Hematopoietic multipotent progenitor cell (in vitro differentiated cells): ENCODE measurements around the gene EFCAB8. TPM values are rescaled to one million over a fixed set of nuclear protein-coding genes. Genes with fewer than 3 reads are reported as not detected.
A peak's percentile ranks its signal among the peaks of the same experiment; 100 is the strongest.
"Not testable (repeated sequence)": the region's sequence is repeated elsewhere in the genome, so short reads cannot be mapped to it uniquely, and the experiment has no call there.

Experiments used
- DNase-seq, 3 donors: peaks; one replicate each; pipeline ENCODE4 v3.0.0-alpha.2; 2011 to 2015; ENCODE audit warnings: low read depth in 2 of 3, low spot score in 2 of 3
- total RNA-seq: library from RNA; depleted of rRNA; stranded (reverse); fragments of >200 nt; gene quantifications from one replicate; pipeline ENCODE4 v1.2.3, GENCODE V29; 2012

The EFCAB8 gene
- total RNA-seq, 1 donor, result under 0.01 TPM

GRCh38 chr20:32970115-32970972, 111.6 kb downstream of the EFCAB8 start:
- no peak for DNase-seq

DNA sequence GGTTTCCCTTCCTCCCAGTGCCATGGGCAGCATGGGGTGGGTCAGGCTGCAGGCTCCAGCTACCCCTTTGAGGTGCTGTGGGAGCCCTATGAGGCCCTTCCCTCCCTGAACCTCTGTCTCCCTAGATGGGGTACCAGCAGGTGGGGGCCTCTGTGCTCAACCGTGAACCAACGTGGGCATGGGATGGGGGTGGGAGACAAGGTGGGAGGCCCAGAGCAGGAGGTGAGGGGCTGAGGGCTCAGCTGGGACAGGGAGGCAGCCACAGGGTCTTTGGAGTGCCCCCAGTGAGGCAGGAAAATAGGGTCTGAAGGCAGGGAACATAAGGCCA, 112.2 kb downstream of the EFCAB8 start:
- no peak for DNase-seq

DNA sequence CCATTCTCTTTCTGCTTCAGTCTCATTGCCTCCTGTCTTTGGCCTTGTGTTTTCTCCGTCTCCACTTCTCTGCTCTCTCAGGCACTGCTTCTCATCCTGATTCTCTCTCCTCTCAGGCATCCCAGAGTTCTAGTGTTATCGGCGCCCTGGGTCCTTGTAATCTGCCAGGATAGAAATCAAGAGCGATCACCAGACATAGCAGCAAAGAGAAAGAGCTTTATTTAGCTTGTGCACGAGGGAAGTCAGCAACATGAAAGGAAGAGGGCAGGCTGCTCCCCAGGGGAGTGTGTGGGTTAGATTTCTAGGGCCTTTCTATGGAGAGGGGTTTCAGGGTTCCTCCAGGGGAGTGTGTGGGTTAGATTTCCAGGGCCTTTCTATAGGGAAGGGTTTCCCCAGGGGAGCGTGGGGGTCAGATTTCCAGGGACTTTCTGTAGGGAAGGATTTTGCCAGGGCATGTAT, 113.0 kb downstream of the EFCAB8 start:
- DNase-seq, result peak; percentile 12 to 44 (median 26)

- peak; percentile 76 to 96 (median 93) for DNase-seq
These were observed 113.7 kb downstream of the EFCAB8 start for GRCh38 chr20:32972181-32973076.

DNA sequence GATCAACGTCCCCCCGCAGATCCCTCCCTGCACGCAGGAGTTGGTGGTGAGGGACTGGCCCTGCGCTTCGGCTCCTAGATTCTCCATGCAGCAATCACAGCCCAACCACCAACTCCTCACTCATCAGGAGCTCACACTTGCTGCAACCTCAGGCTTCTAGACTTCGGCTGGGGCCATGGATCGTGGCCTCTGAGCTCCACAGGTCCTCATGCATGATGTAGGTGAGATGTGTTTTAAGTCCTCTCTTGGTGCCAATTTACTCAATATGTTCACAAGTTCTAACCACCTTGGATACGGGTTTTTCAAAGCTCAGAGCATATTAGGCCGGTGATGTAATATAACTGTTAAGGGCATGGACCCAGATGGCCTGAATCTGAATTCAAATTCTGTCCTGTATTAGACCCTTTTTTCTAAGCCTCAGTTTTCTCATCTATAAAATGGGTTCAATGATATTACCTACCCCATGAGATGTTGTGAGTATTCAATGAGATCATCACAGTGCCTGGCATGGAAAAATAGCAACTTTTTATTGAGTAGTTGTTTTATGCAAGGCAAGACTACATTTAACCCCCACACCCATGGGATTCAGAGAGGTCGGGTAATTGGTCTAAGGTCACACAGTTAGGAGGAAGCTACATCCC, 114.5 kb downstream of the EFCAB8 start:
- no peak for DNase-seq

- not testable (repeated sequence) for DNase-seq
These were observed 115.7 kb downstream of the EFCAB8 start for GRCh38 chr20:32974204-32975064.

DNA sequence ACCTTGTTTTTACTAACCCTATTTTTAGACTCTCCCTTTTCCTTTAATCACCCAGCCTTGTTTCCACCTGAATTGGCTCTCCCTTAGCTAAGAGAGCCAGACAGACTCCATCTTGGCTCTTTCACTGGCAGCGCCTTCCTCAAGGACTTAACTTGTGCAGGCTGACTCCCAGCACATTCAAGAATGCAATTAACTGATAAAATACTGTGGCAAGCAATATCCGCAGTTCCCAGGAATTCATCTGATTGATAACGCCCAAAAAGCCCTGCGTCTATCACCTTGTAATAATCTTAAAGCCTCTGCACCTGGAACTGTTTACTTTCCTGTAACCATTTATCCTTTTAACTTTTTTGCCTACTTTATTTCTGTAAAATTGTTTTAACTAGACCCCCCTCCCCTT, 116.4 kb downstream of the EFCAB8 start:
- not testable (repeated sequence) for DNase-seq

DNA sequence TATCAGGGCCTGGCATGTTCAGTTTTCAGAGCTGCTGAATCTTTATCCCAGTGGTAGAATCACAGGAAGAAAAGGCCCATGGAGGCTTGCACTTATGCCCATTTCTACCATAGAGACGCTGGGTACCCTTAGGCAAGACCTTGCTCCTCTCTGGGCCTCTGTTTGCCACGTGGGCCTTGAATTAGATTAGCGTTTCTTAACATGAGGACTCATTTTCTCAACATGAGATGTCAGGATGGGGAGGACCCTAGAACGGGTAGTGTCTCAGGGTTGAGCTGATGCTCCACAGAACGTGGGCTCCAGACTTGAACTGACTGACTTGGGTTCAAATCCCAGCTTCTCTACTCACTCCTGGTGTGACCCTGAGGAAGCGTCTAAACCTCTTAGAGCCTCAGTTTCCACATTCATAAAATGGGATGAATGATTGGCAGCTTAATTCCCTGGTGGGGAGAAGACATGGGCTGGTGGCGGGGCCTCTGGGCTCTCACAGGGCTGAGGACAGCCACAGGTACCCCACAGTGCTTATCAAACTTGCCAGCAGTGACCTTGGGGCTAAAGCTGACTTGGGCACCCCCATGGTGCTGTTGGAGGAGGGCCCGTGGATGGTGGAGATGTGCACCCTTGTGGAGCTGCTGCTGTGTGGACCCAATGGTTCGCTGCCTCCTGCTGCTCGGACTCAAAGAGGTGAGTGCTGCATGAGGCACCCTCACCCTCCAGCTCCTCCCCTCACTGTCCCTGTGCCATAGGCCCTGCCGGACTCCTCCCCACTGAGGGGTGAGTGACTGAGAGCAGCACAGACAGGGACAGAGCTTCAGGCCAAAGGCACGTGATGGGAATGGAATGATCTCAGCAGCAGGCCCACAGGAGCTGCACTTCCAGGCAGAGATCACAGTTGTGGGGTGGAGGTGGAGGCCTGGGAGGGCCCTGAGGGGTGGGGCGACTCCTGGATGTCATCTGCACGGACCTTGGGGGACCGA, 117.3 kb downstream of the EFCAB8 start:
- DNase-seq, result no peak

- DNase-seq, result no peak
These were observed 118.0 kb downstream of the EFCAB8 start for GRCh38 chr20:32976746-32977145.

GRCh38 chr20:32977281-32978008, 118.7 kb downstream of the EFCAB8 start:
- DNase-seq, result no peak

GRCh38 chr20:32978009-32978335, 119.2 kb downstream of the EFCAB8 start:
- DNase-seq, result no peak

DNA sequence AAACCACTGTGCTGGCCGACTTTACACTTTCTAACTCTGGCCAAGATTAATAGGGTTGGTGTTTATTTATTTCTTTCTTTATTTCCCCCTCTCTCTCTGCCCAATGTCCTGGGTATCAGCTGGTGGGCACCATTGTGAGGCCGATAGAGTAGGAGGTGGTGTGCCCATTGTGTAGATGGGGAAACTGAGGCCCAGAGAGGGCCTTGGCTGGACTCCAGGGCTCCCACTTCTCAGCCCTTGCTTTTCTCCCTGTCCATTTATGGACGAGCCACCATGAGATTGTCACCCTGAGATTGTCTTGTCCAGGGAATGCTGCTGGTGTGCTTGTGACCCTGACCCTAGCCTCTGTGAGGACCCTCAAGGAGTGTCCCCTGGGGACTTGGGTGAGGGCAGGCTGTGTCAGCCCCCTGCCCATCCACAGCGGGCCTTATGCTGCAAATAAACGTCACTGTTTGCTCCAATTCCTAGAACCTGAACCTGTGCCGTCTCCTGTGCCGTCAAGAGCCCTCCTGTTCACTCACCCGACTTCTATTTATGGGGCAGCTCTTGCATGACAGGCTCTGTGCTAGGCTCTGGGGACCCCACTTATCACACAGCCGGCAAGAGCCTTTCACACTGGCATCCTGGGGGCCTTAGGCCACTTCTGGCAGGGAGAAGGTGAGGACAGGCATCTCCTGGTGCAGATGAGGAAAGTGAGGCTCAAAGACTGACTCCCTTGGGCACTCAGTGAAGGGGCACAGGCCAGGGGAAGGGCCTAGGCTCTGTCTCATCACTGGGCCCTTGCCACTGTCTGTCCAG, 120.7 kb downstream of the EFCAB8 start:
- DNase-seq, result no peak

DNA sequence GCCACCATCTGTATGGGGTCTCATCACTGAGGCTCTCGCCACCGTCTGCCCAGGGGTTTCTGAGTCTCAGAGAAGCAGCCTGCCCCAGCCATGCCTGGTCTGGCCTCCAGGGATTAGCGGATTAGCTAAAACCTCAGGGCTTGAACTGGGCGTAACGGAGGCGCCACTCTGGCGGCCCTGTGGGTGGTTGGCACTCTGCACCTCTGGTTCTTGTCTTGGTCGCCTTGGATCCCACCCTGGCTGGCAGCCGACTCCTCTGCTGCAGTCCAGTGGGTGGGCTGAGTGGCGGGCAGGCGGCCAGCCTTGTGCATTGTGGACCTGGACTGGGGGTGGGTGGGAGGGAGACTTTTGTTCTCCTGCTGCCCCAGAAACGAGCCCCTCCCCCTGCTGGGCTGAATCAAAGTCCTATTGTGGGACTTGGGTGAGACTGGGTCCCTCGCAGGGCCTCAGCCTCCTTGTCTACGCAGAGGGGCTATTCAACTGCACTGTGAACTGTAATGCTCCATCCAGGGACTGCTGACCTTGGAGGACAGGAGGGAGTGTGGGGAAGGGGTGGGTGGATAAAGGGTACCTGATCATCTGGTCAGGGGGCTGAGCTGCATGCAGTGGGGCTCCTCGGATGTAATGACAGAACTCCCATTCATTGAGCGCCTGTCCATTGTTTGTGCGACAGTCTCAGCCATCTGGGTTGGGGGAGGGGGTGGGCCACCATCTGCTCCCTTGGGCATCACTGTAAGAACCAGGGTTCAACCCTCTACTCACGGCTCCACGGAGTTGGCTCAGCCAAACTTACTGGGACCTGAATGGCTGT, 121.6 kb downstream of the EFCAB8 start:
- DNase-seq, result no peak

- no peak for DNase-seq
These were observed 122.3 kb downstream of the EFCAB8 start for GRCh38 chr20:32980990-32981389.

DNA sequence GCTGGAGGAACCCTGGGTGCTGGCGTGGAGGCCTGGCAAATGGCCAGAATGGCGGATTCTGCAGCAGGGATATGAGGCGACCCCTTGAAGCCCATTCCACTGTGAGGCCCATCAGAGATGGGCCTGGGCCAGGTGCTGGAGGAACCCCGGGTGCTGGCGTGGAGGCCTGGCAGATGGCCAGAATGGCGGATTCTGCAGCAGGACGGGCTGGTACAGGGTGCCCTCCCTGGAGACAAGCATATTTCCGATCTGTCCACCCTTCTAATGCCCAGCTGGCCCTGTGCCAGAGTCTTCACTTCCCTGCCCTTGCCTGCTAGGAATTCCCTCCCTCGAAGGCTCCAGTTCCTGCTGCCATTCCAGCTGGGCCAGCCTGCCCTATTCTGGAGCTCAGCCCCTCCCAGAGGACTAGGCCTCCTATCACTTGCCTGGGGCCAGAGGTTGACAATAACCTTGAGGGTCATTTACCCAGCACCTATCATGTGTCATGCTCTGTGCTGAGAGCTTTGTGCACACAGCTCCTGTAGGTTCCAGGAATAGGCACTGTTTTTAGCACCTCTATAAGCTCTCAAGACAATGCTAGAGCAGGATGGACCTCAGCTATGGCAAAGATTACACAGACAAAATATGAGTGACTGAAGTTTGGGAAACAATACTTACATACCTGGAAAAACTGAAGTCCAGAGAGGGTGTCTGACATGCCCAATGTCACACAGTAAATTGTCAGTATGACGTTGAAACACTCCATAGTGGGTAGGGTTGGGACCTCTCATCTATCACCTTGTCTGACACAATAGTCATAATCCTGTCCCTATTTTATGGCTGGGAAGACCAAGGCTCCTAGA, 124.1 kb downstream of the EFCAB8 start:
- DNase-seq, result no peak
